ENCODE measurements around the gene ARAP2.

ARAP2 gene

GRCh38 chr4:36244257-36245082 lies at the start of gene ARAP2:
Gene ARAP2, minus strand, starts transcription at chr4:36244514. Its CDS starts 15,028 bp downstream, at chr4:36229486.
- no peak for DNase-seq (ENCODE audit: low spot score)

- no peak for DNase-seq (ENCODE audit: low spot score)
Measured at GRCh38 chr4:36292556-36293188, 48.4 kb upstream of the ARAP2 start.

- no peak for DNase-seq (ENCODE audit: low spot score)
Measured at GRCh38 chr4:36290641-36291040, 46.3 kb upstream of the ARAP2 start.

- DNase-seq (ENCODE audit: low spot score) = no peak
Measured at GRCh38 chr4:36288731-36289426, 44.6 kb upstream of the ARAP2 start.

- no peak for DNase-seq (ENCODE audit: low spot score)
Measured at GRCh38 chr4:36286481-36286871, 42.2 kb upstream of the ARAP2 start.

GRCh38 chr4:36285784-36286480 lies 41.6 kb upstream of the ARAP2 start:
- no peak for DNase-seq (ENCODE audit: low spot score)

GRCh38 chr4:36283912-36284465 lies 39.7 kb upstream of the ARAP2 start:
- DNase-seq (ENCODE audit: low spot score) = no peak

- no peak for DNase-seq (ENCODE audit: low spot score)
Measured at GRCh38 chr4:36282503-36283030, 38.3 kb upstream of the ARAP2 start.

- DNase-seq (ENCODE audit: low spot score) = no peak
Measured at GRCh38 chr4:36281384-36282106, 37.2 kb upstream of the ARAP2 start, which contains the start of gene DTHD1. Gene DTHD1, plus strand, starts transcription at chr4:36281616. Its CDS starts 143 bp downstream, at chr4:36281759.

- DNase-seq (ENCODE audit: low spot score) = no peak
Measured at GRCh38 chr4:36280555-36280954, 36.2 kb upstream of the ARAP2 start.

GRCh38 chr4:36278789-36279188 lies 34.5 kb upstream of the ARAP2 start:
- no peak for DNase-seq (ENCODE audit: low spot score)

- DNase-seq (ENCODE audit: low spot score) = no peak
Measured at GRCh38 chr4:36277533-36277932, 33.2 kb upstream of the ARAP2 start.

- DNase-seq (ENCODE audit: low spot score) = no peak
Measured at GRCh38 chr4:36274158-36274557, 29.8 kb upstream of the ARAP2 start.

GRCh38 chr4:36273276-36273675 lies 29.0 kb upstream of the ARAP2 start:
- DNase-seq (ENCODE audit: low spot score) = no peak

GRCh38 chr4:36269533-36270173 lies 25.3 kb upstream of the ARAP2 start:
- no peak for DNase-seq (ENCODE audit: low spot score)

- no peak for DNase-seq (ENCODE audit: low spot score)
Measured at GRCh38 chr4:36269101-36269500, 24.8 kb upstream of the ARAP2 start.

- DNase-seq (ENCODE audit: low spot score) = no peak
Measured at GRCh38 chr4:36267486-36268268, 23.4 kb upstream of the ARAP2 start.

GRCh38 chr4:36264207-36264826 lies 20.0 kb upstream of the ARAP2 start:
- DNase-seq (ENCODE audit: low spot score) = no peak

GRCh38 chr4:36260731-36261130 lies 16.4 kb upstream of the ARAP2 start:
- DNase-seq (ENCODE audit: low spot score) = no peak
